GM23338 (cell line): ENCODE results near the gene OR52A1. TPM values are rescaled to one million over a fixed set of nuclear protein-coding genes. Genes with fewer than 3 reads are reported as not detected.

ENCODE experiments used
- ATAC-seq: fragments of 200-7000 bp; cut with Tn5 transposase; 3 replicates; pipeline ENCODE4 v1.9.1; 2020
- DNase-seq: peaks from one replicate; pipeline ENCODE4 v3.0.0-alpha.2; 2015; ENCODE audit warnings: low spot score
- H2AFZ ChIP-seq: fragments of 200-600 bp; sonication (generic); 2 replicates; pipeline ENCODE4 v1.8.0; 2016; ENCODE audit warnings: antibody characterized with exemption, mild to moderate bottlenecking, moderate library complexity
- H3F3A ChIP-seq: fragments of 200-600 bp; sonication (generic); replicated peaks from 2 replicates; pipeline ENCODE4 v1.8.0; 2017; ENCODE audit warnings: antibody characterized with exemption, mixed run types, low read depth
- H3K27ac ChIP-seq: fragments of 200-600 bp; sonication (generic); 2 replicates; pipeline ENCODE4 v1.6.1; 2016; ENCODE audit warnings: low read depth
- H3K27me3 ChIP-seq: fragments of 200-600 bp; sonication (generic); 2 replicates; pipeline ENCODE4 v1.8.0; 2016; ENCODE audit warnings: mild to moderate bottlenecking, mixed run types, moderate library complexity; ENCODE audit not compliant: insufficient read depth
- H3K36me3 ChIP-seq: fragments of 200-600 bp; sonication (generic); 2 replicates; pipeline ENCODE4 v1.8.0; 2016; ENCODE audit warnings: mild to moderate bottlenecking; ENCODE audit not compliant: insufficient read depth
- H3K4me1 ChIP-seq: fragments of 200-600 bp; sonication (generic); 2 replicates; pipeline ENCODE4 v1.8.0; 2016; ENCODE audit warnings: mild to moderate bottlenecking, moderate library complexity; ENCODE audit not compliant: insufficient read depth
- H3K4me2 ChIP-seq: fragments of 200-600 bp; sonication (generic); 2 replicates; pipeline ENCODE4 v1.7.1; 2017; ENCODE audit warnings: mixed run types
- H3K4me3 ChIP-seq: fragments of 200-600 bp; sonication (generic); 2 replicates; pipeline ENCODE4 v1.6.1; 2016; ENCODE audit warnings: mixed run types
- H3K79me2 ChIP-seq: fragments of 200-600 bp; sonication (generic); replicated peaks from 2 replicates; pipeline ENCODE4 v1.8.0; 2017; ENCODE audit warnings: mild to moderate bottlenecking; ENCODE audit not compliant: insufficient read depth
- H3K9me2 ChIP-seq: fragments of 200-600 bp; sonication (generic); 2 replicates; pipeline ENCODE4 v1.8.0; 2017; ENCODE audit not compliant: insufficient read depth
- H4K20me1 ChIP-seq: fragments of 200-600 bp; sonication (generic); replicated peaks from 2 replicates; pipeline ENCODE4 v1.8.0; 2017; ENCODE audit warnings: mild to moderate bottlenecking; ENCODE audit not compliant: insufficient read depth
- H3K27ac Mint-ChIP-seq: 2 replicates; pipeline ENCODE4 v1.8.0; 2020; ENCODE audit warnings: inconsistent platforms, mild to moderate bottlenecking, moderate library complexity, mixed read lengths
- H3K27me3 Mint-ChIP-seq: 3 replicates; pipeline ENCODE4 v1.8.0; 2022; ENCODE audit warnings: low read depth, mild to moderate bottlenecking, moderate library complexity, mixed read lengths, inconsistent platforms; ENCODE audit not compliant: insufficient read depth, poor library complexity
- H3K36me3 Mint-ChIP-seq: 3 replicates; pipeline ENCODE4 v1.8.0; 2021; ENCODE audit warnings: low read depth, mild to moderate bottlenecking, inconsistent platforms, moderate library complexity, mixed read lengths
- H3K4me1 Mint-ChIP-seq: 3 replicates; pipeline ENCODE4 v1.8.0; 2020; ENCODE audit warnings: mild to moderate bottlenecking, inconsistent platforms, mixed read lengths
- H3K4me3 Mint-ChIP-seq: 3 replicates; pipeline ENCODE4 v1.8.0; 2021; ENCODE audit warnings: moderate library complexity, mild to moderate bottlenecking, inconsistent platforms, mixed read lengths
- H3K9me3 Mint-ChIP-seq: 3 replicates; pipeline ENCODE4 v1.8.0; 2020; ENCODE audit warnings: moderate library complexity, mild to moderate bottlenecking, inconsistent platforms, mixed read lengths
- CREB1 ChIP-seq: fragments of 250-450 bp; sonication (Bioruptor Pico); IDR thresholded peaks from 2 replicates; pipeline ENCODE4 v1.5.0; 2020; ENCODE audit warnings: low read depth, mild to moderate bottlenecking, moderate library complexity
- JUNB ChIP-seq: IDR thresholded peaks from one replicate; pipeline ENCODE4 v1.6.1; 2016; ENCODE audit warnings: antibody characterized with exemption; ENCODE audit not compliant: unreplicated experiment
- REST ChIP-seq: IDR thresholded peaks from one replicate; pipeline ENCODE4 v1.6.1; 2018; ENCODE audit warnings: antibody characterized with exemption; ENCODE audit not compliant: unreplicated experiment
- ZNF114 ChIP-seq: fragments of 250-450 bp; sonication (Bioruptor Pico); IDR thresholded peaks from 2 replicates; pipeline ENCODE4 v1.5.0; 2020; ENCODE audit warnings: mild to moderate bottlenecking, moderate library complexity
- ZNF331 ChIP-seq: fragments of 250-450 bp; sonication (Bioruptor Pico); IDR thresholded peaks from 2 replicates; pipeline ENCODE4 v1.5.0; 2020; ENCODE audit warnings: low read depth, mild to moderate bottlenecking, moderate library complexity
- ZNF462 ChIP-seq: fragments of 250-450 bp; sonication (Bioruptor Pico); IDR thresholded peaks from 2 replicates; pipeline ENCODE4 v1.5.0; 2020; ENCODE audit warnings: mild to moderate bottlenecking, moderate library complexity
- polyA plus RNA-seq: library from polyadenylated mRNA; unstranded; fragments of >200 nt; fragmentation: Nextera tagmentation; extraction: Ambion mirVana; gene quantifications from 2 replicates; pipeline ENCODE4 v1.2.1, GENCODE V29; 2016
- total RNA-seq: library from RNA; depleted of rRNA; stranded (reverse); fragments of >200 nt; shearing (Covaris generic); gene quantifications from 2 replicates; pipeline ENCODE4 v1.2.3, GENCODE V29; 2014

Gene OR52A1
- total and polyA plus RNA-seq, 2 experiments from 2014 or later: 0.73 to 4.3 TPM

- Histone ChIP-seq H3K4me3 (no peak overlapping the region), H3F3A (no peaks in the 10 kb centered on the region), H3K27ac (no peak overlapping the region), H2AFZ (no peak overlapping the region), H3K4me2 (no peak overlapping the region), H3K79me2 (no peaks in the 10 kb centered on the region), H3K9me2 (no peaks in the 10 kb centered on the region), H3K4me1 (0 out of 2 replicates have a peak, but pooled peaks cover 1% of the 10 kb centered on the region), H3K36me3 (no peaks in the 10 kb centered on the region), H3K27me3 (no peaks in the 10 kb centered on the region), H4K20me1 (no peaks in the 10 kb centered on the region)
- Mint-ChIP-seq H3K27ac (no peak overlapping the region), H3K4me3 (no peak overlapping the region), H3K36me3 (no peaks in the 10 kb centered on the region), H3K27me3 (peaks cover 2% of the 10 kb centered on the region), H3K4me1 (no peaks in the 10 kb centered on the region), H3K9me3 (no peaks in the 10 kb centered on the region)
- TF ChIP-seq ZNF114 (CRISPR knock-in tag) (no peak), ZNF462 (CRISPR knock-in tag) (no peak), CREB1 (CRISPR knock-in tag) (no peak), ZNF331 (CRISPR knock-in tag) (no peak)
- no peak for DNase-seq
- no peak for ATAC-seq
Measured at GRCh38 chr11:5203366-5203765, 48.8 kb upstream of the OR52A1 start.

GRCh38 chr11:5200582-5200981 lies 46.0 kb upstream of the OR52A1 start, which contains the start of gene OR51V1:
Gene OR51V1 (minus strand): TSS chr11:5200682. CDS start chr11:5200682, 0 bp downstream.
- ATAC-seq (no peak), DNase-seq (no peak)
- Mint-ChIP-seq H3K27ac (no peak within 1 kb of the TSS), H3K4me3 (no peak within 1 kb of the TSS), H3K9me3 (no peaks in the 10 kb centered on the region), H3K4me1 (peaks cover 8% of the 10 kb centered on the region; the same call in 2 of the 3 replicates), H3K36me3 (no peaks in the 10 kb centered on the region), H3K27me3 (peaks cover 2% of the 10 kb centered on the region)
- Histone ChIP-seq H2AFZ (0 out of 2 replicates have a peak within 1 kb of the TSS, but pooled peaks have one; percentile 12), H3K4me1 (no peaks in the 10 kb centered on the region), H4K20me1 (no peaks in the 10 kb centered on the region), H3K9me2 (no peaks in the 10 kb centered on the region), H3K4me3 (no peak within 1 kb of the TSS), H3K27me3 (no peaks in the 10 kb centered on the region), H3K4me2 (no peak within 1 kb of the TSS), H3K27ac (no peak within 1 kb of the TSS), H3K36me3 (no peaks in the 10 kb centered on the region), H3K79me2 (no peaks in the 10 kb centered on the region), H3F3A (no peaks in the 10 kb centered on the region)
- TF ChIP-seq CREB1 (CRISPR knock-in tag) (no peak), JUNB (no peak), REST (no peak)
